DOHH2 (cell line): Measurements from ENCODE around the gene EIF6.

Experiments
- CTCF ChIP-seq: fragments of 200-600 bp; sonication (generic); IDR thresholded peaks from one replicate; pipeline ENCODE4 v1.5.1; 2014; ENCODE audit warnings: antibody characterized with exemption, mild to moderate bottlenecking, low read depth, low read length; ENCODE audit not compliant: poor library complexity, severe bottlenecking
- EZH2phosphoT487 ChIP-seq: fragments of 200-600 bp; sonication (generic); IDR thresholded peaks from 2 replicates; pipeline ENCODE4 v1.6.1; 2017; ENCODE audit warnings: borderline replicate concordance, mild to moderate bottlenecking, antibody characterized with exemption, low read length, moderate library complexity, mixed read lengths

GRCh38 chr20:35279533-35280174 is 4.9 kb downstream of the EIF6 start:
- no peak for TF ChIP-seq CTCF
- TF ChIP-seq EZH2phosphoT487, result no peak
